Measurements from ENCODE around the gene MYRIP.

Gene MYRIP

GRCh38 chr3:40178012-40178594 lies 368.7 kb downstream of the MYRIP start:
- peak in 10 of 58 donors; percentile 8 to 45 (median 26) for DNase-seq

- DNase-seq, result peak in 56 of 58 donors; percentile 15 to 91 (median 64)
Measured at GRCh38 chr3:40179016-40179415, 369.6 kb downstream of the MYRIP start.

GRCh38 chr3:40181182-40181581 lies 371.8 kb downstream of the MYRIP start:
- DNase-seq, result no peak

DNA sequence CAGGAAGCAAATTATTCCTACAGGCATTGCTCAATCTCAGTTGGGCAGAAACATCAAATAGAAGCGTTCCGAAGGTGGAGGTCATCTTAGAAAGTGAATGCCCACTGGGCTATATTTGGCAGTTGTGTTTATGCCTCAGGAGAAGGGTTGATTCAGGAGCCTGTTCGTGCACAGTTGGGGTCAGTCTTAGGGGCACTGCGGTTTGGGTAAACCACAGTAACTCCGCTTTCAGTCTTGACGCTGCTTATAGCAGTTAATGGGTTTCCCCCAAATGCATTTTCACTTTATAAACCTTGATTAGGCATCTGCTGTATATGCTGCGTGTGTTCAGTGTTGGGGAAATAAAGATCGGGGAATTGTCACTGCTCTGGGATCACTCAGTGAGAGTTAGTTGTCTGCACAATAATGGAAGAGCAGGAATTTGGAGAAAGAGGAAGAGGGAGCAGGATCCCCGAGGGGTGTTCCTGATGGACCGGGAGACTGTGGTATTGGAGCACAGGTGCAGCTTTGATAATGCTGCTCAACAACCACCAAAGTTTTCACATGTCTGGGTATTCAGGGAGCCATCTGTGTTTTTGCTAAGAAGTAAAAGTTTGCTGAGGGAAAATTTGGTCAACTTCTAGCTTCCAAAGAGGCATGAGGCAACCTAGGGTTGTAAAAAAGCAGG lies 375.8 kb downstream of the MYRIP start:
- no peak for DNase-seq

DNA sequence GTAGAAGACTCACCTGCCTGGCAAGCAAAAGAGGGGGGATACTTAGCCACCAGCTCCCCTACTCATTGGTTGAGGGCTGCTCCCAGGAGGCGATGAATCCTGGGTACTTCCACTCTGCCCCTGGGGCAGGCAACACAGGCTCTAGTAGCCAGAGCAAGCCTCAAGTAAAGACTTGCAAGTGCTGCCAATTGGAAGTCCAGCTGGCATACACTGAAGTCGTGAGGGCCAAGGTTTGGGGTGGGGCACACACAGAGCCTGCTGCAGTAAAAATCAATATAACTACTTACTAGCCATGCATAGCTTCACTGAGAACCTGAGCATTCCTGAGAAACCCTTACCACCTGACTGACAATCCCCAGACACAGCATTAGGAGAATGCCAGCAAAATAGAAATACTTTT lies 377.1 kb downstream of the MYRIP start:
- DNase-seq, result no peak

DNA sequence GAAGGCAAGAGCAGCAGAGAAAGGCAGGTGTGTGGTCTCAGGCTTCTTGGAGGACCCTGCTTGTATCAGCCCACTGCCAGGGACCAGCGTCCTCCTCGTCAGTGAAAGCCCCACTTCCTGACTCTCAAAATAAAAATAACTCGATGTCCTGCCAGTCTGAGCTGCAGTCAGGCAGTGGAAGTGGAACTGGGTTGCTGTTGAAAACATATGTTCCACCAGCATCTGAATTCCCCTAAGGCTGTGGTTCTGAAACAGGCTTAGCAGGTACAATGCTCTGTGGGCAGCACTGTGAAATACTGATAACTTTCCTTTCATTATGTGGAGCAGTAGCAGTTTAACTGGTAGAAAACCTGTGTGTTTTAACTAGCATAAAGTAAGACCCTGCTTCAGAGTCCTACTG lies 378.5 kb downstream of the MYRIP start:
- peak in 4 of 58 donors; percentile 10 to 55 (median 14) for DNase-seq

GRCh38 chr3:40189118-40189517 lies 379.7 kb downstream of the MYRIP start:
- DNase-seq, result no peak

DNA sequence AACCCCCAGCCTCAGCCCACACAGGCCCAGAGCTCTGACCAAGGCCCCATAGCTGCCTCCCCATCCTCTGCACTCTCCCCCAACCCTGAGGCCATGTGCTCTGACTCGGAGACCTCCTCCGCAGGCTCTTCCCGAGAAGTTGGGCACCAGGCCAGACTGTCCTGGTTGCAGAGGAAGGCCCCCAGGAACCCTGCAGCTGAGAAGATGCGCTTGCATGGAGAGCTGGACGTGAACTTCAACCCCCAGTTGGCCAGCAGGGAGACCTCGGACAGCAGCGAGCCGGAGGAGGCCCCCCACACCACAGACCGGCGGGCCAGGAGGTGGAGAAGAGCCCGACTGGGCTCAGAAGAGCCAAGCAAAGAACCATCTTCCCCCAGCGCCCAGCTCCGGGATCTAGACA lies 380.6 kb downstream of the MYRIP start:
- DNase-seq, result no peak

- no peak for DNase-seq
Measured at GRCh38 chr3:40191251-40191650, 381.8 kb downstream of the MYRIP start.

- peak in 41 of 58 donors; percentile 5 to 65 (median 30) for DNase-seq
Measured at GRCh38 chr3:40191850-40192448, 382.5 kb downstream of the MYRIP start.

GRCh38 chr3:40192628-40193027 lies 383.2 kb downstream of the MYRIP start:
- no peak for DNase-seq

GRCh38 chr3:40196966-40197365 lies 387.6 kb downstream of the MYRIP start:
- no peak for DNase-seq

DNA sequence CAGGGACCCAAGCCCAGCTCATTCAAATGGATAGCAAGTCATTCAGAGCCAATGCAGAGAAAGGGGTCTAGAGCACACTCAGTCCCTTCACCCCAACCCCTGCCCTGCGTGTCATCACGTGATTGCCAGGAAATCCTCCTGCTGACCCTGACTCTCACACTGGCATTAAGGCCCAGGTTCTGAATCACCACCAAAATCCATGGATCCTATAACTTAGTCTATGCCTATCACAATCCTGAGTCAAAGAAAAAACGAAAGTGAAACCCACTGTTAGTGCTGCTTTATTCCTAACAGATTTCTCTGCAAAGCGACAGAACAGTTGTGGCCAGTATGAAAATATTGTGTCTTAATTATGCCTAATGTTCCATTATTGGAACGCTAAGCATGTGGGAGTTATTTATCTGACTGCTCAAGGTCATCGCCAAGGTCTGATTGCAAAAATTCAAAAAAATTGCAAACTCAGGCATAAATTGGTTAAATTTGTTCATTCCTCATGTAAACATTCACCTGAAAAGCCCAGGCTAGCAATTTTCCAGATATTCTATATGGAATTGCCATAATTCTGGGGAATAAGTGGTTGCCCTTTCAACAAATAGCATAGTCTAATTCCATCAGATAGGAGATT lies 391.4 kb downstream of the MYRIP start:
- DNase-seq, result no peak

GRCh38 chr3:40201770-40202169 lies 392.4 kb downstream of the MYRIP start:
- DNase-seq, result no peak

- DNase-seq, result no peak
Measured at GRCh38 chr3:40206522-40206921, 397.1 kb downstream of the MYRIP start.

GRCh38 chr3:40207796-40208195 lies 398.4 kb downstream of the MYRIP start:
- DNase-seq, result no peak

- DNase-seq, result no peak
Measured at GRCh38 chr3:40208251-40208650, 398.8 kb downstream of the MYRIP start.

GRCh38 chr3:40211579-40211978 lies 402.2 kb downstream of the MYRIP start:
- no peak for DNase-seq

DNA sequence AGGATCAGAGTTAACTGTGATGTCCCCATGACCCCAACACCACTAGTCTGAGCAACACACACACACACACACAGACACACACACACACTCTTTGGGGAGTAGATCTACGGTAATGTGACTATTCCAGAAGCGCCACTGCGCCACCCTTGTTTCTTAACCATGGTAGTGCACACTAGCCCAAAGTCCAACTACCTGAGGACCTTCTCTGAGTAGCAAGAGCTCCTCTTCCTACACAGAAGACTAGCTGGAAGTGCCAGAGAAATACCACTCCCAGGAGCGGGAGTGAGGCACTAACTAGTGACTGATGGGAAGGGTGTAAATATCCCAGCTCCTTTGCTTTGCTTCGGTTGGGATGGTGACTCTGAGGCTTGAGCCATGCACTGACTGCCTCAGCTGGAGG lies 404.1 kb downstream of the MYRIP start:
- DNase-seq, result no peak

DNA sequence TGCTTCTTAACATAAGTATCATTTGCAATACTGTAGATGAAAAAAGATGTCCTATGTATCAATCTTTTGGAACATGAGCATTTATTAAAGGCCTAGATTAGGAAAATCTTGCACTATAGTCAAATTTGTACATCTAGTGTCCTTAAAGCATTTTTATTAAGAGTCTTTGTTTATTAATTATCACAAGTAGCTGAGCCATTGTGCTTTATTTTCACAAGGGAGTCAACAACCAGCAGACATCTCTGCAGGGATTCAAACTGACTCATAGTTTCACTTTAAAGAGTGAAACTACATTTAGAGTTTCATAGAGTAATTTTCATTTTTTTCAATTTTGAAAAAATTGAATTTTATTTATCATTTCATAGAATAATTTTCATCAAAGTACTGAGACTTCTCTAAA lies 405.6 kb downstream of the MYRIP start:
- DNase-seq, result no peak

DNA sequence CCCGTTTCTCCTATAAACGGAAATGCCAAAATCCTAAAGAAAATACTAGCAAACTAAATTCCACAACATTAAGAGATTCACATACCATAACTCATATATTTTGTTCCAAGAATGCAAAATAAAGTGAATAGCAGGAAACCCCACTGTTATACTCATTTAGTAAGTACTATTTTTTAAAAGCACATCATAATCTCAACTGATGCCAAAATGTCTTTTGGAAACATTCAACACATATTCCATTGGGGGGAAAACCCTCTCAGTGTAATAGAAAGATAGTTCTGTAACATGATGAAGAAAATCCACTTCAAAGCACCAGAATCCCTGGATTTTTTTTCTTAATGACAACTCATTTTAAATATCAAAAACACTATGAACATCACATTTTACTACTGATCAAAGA lies 407.1 kb downstream of the MYRIP start:
- DNase-seq, result no peak

DNA sequence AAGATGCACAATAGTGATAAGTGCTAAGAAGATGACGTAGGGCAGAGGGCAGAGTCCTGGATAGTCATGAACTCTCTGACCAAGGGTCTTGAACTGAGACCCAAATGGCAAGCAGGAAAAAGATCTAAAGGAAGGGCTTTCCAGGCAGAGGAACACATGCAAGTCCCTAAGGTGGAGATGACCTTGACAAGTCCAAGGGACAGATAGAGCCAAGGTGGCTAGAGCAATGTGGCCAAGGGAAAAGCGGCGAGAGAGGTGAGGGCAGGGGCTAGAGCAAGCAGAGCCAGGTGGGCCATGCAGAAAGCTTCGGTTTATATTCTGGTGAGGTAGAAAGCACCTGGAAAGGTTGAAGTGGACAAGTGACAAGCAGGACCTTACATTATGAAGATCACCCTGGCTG lies 414.4 kb downstream of the MYRIP start:
- no peak for DNase-seq

Measured in anterior cingulate cortex (tissue), 58 donors.